HG03575 (cell line): ENCODE data around the gene IP6K3.

Source experiments
- ATAC-seq: cut with Tn5 transposase; IDR thresholded peaks from one replicate; pipeline ENCODE4 v1.9.1; 2021; ENCODE audit not compliant: unreplicated experiment, insufficient number of reproducible peaks, low FRiP score; ENCODE audit errors: extremely low read depth

Gene IP6K3

GRCh38 chr6:33696548-33697518, 49.9 kb downstream of the IP6K3 start:
- no peak for ATAC-seq

GRCh38 chr6:33696076-33696475, 50.6 kb downstream of the IP6K3 start:
- no peak for ATAC-seq

GRCh38 chr6:33695451-33695887, 51.2 kb downstream of the IP6K3 start:
- no peak for ATAC-seq

- no peak for ATAC-seq
Observed at GRCh38 chr6:33694977-33695376, 51.7 kb downstream of the IP6K3 start.

- no peak for ATAC-seq
Observed at GRCh38 chr6:33694401-33694931, 52.2 kb downstream of the IP6K3 start.

GRCh38 chr6:33693186-33694105, 53.3 kb downstream of the IP6K3 start:
- ATAC-seq = no peak

- ATAC-seq = no peak
Observed at GRCh38 chr6:33692760-33693158, 53.9 kb downstream of the IP6K3 start.

GRCh38 chr6:33692078-33692759, 54.5 kb downstream of the IP6K3 start:
- no peak for ATAC-seq

- no peak for ATAC-seq
Observed at GRCh38 chr6:33691456-33692077, 55.1 kb downstream of the IP6K3 start.

- ATAC-seq = no peak
Observed at GRCh38 chr6:33690766-33691165, 55.9 kb downstream of the IP6K3 start.

GRCh38 chr6:33689879-33690278, 56.8 kb downstream of the IP6K3 start:
- no peak for ATAC-seq

- ATAC-seq = no peak
Observed at GRCh38 chr6:33689148-33689494, 57.6 kb downstream of the IP6K3 start.

- no peak for ATAC-seq
Observed at GRCh38 chr6:33688451-33689147, 58.1 kb downstream of the IP6K3 start.

GRCh38 chr6:33688006-33688405, 58.7 kb downstream of the IP6K3 start:
- ATAC-seq = no peak

- no peak for ATAC-seq
Observed at GRCh38 chr6:33686981-33687975, 59.4 kb downstream of the IP6K3 start.

- no peak for ATAC-seq
Observed at GRCh38 chr6:33686225-33686924, 60.3 kb downstream of the IP6K3 start.
